NCI-H2081 (cell line): ENCODE data around the gene CDK8.
"Not testable (repeated sequence)": the region's sequence is repeated elsewhere in the genome, so short reads cannot be mapped to it uniquely, and the experiment has no call there.

Experiments used
- DNase-seq, 2 experiments: peaks; one replicate each; lab custom pipeline; 2025; lab: John Stamatoyannopoulos, UW

Gene CDK8

DNA sequence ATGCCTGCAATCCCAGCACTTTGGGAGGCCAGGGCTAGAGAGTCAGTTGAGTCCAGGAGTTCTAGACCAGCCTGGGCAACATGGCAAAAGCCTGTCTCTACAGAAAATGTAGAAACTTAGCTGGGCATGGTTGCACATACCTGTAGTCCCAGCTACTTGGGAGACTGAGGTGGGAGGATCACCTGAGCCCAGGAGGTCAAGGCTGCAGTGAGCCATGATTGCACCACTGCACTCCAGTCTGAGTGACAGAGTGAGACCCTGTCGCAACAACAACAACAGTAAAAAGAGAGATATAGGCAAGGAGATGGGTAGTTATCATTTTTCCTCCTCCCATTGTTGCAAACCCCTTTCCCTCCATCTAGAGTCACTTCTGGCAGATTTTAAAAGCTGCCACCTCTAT lies 62.2 kb downstream of the CDK8 start:
- DNase-seq: not testable (repeated sequence)

DNA sequence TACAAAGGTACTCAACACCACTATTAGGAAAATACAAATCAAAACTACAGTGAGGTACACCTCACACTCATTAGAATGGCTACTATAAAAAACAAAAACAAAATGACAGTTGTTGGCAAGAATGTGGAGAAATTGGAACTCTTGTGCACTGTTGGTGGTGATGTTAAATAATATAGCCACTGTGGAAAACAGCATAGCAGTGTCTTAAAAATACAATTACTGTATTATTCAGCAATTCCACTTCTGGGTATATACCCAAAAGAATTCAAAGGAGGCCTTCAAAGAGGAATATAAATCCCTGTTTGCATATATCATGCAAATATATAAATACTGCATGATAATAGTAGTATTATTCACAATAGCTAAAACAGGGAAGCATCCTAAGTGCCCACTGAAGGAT lies 66.8 kb downstream of the CDK8 start:
- DNase-seq: no peak

DNA sequence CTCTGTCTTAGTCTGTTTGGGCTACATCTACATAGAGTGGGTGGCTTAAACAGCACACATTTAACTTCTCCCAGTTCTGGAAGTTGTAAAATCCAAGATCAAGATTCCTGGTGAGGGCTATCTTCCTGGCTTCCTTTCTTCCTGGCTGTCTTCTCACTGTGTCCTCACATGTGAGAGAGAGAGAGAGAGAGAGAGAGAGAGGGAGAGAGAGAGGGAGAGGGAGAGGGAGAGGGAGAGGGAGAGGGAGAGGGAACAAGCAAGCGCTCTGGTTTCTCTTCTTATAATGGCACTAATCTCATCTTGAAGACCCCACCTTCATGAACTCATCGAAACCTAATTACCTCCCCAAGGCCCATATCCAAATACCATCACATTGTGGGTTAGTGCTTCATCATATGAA lies 69.2 kb downstream of the CDK8 start:
- no peak for DNase-seq

DNA sequence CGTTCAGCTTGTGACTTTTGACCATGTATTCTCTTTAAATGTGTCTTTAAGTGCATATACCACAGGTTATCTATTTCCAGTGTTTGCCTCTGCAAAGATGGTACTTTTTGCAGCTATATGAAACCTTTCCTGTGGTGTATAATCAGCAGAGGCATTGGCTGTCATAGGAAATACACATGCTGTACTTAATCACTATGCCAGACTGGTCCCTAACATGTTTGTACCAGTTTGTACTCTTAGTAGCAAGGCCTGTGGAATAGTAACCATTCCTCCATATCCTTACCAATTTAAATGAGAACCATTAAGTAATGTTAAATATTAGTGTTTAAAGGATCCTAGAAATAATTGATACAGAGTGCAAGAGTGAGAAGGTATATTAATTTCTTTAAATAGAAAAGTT lies 69.8 kb downstream of the CDK8 start:
- DNase-seq: no peak

DNA sequence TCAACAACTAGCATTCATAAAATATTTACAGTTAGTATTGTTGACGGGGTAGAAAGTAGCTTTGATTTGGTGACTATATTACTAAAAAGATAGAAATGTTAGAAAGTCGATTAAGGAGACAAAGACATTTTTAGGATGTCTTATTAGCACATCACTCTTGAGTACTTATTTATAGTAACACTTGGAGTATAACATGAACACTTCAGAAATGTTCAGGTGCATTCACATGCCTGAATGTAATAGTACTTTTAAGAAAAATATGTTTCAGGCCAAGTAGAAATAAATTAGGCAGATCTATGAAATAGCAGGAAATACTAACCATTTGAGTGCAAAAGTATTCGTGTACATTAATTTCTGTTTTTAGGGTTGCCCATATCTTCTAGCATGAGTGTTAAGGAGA lies 70.4 kb downstream of the CDK8 start:
- DNase-seq: no peak

DNA sequence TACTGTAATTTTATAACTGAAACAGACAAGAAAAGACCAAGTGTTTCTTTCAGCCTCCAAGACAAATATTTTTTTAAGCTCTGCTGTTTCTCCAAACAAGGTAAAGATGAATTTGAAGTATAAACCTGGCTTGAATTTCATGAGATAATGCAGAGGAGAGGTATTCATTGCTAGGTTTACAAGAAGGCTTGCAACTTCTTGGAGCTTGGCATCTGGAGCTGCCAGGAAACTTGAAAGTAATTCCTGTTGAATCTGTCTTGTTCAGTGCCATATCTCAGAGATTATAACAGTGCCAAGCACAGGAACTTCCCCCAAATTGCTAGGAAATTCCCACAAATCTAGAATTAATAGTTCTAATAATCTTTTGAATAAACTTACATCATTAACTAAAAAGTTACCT lies 70.9 kb downstream of the CDK8 start:
- no peak for DNase-seq

DNA sequence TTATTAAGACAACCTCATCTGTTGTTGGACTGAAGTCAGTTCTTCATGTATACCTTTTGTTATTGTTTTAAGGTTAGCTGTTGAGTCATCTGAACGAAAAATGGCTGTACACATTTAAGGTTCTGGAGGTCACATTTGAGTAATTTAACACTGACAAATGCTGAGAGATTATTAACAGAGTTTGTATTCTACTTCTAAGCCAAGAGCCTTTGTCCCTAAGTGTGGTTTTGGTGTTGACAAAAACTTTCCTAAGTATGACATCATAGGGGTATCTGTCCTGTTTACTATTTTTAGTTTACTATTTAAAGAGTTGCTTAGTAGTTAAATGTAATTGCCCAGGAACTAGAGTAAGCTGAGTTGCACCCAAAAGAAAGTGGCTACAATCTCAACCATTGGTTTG lies 71.9 kb downstream of the CDK8 start:
- DNase-seq: no peak

DNA sequence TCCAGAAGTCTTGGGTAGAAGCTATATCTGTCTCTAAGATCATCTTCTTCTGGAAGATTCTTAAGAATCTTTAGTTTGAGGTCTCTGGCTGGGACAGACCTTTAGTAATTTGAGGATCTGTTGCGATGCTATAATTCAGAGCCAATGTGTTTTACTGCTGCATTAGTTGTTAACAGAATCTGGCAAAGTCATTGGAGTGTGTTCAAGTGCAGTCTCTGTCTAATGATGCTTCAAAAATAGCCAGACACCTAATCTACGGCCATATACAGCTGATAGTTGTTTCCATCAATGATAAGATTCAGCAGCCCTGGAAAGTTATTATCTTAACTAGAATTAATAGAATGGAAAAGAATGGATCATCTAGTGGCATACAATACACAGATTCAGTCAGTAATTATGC lies 72.6 kb downstream of the CDK8 start:
- DNase-seq: no peak

DNA sequence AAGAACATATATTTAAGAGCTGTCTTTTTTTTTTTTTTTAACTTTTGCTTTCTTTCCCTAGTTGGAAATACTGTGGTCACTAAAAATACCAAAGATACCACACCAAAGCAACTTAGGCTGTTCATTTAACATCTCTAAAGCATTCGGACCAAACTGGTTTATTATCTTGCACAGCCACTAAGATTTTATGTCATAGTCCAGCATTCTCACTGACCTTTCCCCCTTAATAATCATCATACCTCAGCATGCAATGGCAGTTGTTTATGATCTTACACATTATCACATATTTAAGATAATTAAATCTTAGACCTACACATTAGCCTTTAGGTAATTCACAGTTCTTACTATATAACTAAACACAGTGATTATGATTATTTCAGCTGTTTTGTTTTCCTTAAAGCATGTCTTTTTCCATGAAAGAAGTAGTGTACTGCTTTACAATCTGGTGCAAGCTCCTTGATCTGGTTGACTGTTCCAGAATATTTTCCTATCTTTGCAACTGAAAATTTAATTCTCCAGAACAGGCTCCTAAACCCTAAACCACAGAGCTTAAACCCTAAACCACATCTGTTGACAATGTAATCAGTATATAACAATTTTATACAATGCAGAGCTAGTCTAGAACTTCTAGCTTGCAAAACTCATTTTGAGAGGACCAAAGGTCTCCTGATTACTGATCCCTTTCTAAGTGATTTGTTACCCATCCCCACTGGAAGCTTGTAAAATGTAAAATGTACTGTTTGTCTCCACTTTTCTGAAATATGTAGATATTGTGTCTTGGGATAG lies 74.2 kb downstream of the CDK8 start:
- no peak for DNase-seq

DNA sequence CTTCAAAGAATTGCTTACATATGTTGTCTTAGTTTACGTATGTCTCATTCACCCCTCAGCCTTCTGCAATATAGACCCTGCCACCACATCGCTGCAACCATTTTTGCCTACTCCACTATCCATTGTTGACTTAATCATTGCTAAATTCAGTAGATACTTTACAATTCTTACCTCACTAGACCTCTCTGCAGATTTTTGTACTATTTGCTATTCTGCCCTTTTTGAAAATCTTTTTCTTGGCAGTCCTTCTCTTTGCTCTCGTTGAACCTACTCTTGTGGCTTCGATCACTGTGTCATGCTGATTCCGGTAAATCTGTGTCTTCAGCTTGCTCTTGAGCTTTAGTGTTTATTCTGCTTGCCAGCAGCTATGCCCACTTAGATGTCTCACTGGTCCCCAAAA lies 81.2 kb downstream of the CDK8 start:
- DNase-seq: no peak

DNA sequence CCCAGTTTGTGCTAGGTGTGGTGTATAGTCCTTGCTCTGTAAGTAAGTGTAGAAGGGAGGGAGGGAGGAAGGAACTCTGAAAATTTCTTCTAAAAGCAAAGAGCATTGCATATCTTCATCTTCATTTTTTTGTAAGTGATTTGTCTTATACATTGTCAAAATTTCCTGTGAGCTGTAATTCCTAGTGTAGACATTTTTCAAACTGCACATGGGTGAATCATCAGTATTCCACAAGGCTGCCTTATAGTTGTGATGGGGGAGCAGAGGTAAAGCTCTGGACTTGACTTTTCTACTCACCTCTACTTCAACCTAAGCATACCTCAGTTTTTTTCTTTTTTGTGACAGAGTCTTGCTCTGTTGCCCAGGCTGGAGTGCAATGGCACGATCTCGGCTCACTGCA lies 86.9 kb downstream of the CDK8 start:
- DNase-seq: no peak

DNA sequence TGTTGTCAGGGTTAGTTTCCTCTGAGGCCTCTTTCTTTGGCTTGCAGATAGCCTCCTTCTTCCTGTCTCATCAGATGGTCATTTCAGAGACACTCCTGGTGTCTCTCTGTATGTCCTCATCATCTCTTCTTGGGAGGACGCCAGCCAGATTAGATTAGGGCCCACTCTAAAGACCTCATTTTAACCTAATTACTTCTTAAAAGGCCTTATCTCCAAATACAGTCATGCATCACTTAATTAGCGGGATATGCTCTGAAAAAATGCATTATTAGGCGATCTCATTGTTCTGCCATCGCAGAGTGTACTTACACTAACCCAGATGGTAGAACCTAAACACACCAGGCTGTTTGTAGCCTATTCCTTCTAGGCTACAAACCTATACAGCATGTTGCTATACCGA lies 89.0 kb downstream of the CDK8 start:
- DNase-seq: no peak

DNA sequence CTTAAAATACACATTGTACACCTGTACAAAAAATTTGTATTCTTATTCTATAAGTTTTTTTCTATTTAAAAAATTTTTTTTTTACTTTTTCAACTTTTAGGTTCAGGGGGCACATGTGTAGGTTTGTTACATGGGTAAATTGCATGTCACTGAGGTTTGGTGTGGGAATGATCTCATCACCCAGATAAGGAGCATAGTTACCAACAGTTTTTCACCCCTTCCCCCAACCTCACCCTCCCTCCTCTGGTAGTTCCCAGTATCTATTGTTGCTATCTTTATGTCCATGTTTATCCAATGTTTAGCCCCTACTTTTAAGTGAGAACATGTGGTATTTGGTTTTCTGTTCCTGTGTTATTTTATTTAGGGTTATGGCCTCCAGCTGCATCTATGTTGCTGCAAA lies 89.9 kb downstream of the CDK8 start:
- no peak for DNase-seq

DNA sequence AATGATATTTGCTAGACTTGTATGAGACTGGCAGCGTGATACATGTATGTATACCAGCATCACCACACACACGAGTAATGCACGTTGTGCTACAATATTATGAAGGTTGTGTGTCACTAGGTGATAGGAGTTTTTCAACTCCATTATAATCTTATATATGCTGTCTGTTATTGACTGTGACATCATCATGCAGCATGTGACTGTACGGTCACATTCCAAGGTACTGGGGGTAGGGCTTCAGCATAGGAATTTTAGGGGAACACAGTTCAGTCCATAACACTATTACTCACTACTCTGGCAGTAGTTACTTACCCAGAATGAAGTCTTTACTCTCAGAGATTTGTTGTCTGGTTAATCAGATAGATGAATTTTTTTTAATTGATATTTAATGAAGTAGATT lies 91.1 kb downstream of the CDK8 start:
- no peak for DNase-seq

DNA sequence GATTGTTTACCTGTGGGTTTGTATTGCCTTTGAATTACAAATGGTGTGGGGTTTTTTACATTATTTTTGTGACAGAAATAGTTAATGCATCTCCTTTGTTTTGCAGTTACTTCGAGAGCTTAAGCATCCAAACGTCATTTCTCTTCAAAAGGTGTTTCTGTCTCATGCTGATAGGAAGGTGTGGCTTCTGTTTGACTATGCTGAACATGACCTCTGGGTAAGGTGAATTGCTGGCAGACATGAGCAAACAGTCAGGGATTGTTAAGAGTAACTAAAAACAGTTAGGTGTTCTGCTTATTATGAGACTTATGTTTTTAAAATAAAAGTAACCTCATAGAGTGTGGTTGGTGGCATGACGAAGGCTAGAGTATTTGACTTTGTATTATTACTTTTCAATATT lies 95.0 kb downstream of the CDK8 start:
- DNase-seq: peak in 1 of 2 experiments; percentile 35

DNA sequence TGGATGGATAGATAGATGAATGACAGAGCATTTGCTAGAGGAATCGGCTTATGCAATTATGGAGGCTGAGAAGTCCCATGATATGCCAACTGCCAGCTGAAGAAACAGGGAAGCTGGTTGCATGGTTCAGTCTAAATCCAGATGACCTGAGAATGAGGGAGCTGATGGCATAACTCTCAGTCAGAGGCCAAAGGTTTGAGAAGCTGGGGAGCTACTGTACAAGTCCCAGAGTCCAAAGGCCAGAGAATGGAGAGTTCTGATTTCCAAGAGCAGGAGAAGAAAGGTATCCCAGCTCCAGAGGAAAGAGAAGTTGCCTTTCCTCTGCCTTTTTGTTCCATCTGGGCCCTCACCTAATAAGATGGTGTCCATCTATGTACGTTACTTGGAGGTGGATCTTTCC lies 108.3 kb downstream of the CDK8 start:
- no peak for DNase-seq

DNA sequence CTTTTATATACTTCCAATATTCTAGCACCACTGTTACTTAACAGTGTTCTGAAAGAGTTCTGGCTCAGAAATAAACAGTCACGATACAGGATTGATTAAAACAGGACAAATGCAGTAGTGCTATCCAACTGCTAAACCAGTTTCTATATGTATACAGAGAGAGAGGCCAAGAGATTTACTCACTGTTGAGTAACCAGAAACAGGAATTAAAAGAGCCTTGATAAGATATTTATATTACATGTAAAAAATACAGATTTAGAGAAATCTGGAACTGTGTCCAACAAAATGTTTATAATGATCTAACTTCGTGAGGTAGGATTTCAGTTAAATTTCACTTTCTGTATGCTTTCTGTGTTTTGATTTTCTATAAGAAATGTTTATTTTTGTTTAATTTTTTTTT lies 116.6 kb downstream of the CDK8 start:
- no peak for DNase-seq

DNA sequence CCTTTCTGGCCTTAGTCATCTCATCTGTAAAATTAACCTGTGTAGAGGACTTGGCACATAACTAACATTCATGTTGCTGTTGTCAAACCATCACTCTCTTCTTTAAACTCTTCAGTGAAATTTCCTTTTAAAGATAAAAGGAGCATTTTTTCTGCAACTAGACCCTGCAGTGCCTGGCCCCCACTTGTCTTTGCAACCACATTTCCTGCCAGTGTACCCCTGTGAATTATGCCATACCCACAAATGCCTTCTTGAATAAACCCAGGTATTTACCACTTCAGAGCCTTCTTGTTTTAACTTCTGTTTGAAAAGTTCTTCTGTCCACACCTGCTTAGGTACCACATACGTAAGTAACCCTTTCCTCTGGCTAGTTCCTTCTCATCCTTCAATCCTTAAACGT lies 118.8 kb downstream of the CDK8 start:
- DNase-seq: no peak

DNA sequence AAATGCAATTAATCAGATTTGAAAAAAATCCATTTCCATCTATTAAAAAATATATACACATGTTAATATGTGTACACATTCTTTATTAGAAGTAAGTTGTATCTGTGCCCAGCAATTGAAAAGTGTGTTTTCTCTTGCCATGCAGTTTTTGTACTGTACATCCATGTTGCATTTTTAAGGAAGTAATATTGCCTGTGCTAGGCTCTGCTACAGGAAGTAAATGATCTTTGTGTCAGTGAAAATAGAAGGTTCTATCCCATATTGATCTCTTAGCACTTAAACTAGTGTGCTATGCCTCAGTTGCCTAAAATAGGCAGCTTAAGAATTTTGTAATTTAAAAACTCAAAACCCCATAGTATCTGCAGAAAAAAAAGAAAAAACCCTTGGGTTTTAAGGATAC lies 122.5 kb downstream of the CDK8 start:
- DNase-seq: no peak

DNA sequence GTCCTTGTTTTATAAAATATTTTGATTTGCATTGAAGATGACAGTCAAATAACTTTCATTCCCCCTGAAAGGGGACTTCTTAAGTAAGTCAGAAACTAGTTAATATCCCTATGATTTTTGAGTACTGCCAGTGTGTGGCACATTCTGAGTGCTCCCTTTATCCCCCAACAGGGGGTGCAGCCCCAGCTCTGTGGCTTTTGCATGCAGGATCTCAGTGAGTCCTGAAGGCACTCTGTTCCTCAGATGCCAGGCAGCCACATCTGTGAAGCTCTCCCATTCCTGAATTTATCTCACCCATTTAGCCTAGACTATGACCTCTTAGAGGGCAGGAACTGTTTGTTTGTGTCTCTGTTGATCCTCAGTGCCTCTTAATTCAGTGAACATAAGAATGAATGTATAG lies 123.1 kb downstream of the CDK8 start:
- no peak for DNase-seq

DNA sequence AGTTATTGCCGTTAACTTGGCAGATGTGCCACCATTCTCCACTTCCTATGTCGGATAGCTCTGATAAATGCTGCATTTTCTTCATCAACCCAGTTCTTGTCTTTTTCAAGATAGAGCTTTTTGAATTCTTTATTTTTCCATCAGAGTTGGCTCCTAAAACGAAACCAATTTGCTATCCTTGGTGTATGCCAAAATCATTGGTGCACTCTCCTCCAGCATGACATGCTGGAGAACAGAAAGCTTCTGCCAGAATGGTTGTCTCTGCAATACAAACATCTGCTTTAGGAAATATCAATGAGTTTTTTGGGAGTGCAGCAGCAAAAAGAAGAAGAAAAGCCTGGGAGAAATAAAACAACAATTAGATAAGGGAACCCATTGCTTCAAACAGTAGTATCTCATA lies 124.2 kb downstream of the CDK8 start:
- no peak for DNase-seq

DNA sequence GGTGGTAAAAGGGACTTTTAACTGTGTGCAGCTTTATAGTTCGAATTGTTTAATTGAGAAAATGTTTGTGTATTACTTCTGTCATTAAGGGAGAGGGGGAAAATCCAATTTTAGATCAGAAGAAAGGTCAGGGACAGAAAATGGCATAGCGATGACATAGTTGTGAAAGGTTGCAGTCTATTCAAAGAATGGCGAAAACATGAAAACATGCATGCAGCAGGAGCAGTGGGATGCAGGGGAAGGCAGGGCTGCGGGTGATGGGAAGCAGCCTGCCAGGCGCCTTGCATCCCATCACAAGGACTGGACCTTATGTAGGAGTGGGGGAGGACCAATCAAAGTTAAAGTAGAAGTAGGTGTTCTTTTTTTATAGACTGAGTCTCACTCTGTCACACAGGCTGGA lies 125.9 kb downstream of the CDK8 start:
- no peak for DNase-seq

DNA sequence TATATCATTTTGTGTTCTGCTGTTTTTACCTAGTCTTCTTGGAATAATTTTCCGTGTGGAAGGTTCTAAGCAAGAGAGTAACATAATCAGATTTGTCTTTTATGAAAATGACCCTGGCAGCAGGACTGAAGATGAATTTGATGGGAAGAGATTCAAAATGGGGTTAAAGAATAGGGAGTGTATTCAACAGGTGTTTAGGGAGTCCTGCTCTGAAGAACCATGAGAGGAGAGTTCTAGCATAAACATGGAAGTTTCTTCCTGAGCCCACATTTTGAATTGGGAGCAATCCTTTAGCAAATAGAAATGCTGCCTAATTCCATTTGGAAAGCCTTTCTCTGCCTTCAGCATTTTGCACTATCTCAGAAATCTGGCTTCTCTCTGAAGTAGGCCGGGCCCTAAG lies 127.0 kb downstream of the CDK8 start:
- DNase-seq: no peak

DNA sequence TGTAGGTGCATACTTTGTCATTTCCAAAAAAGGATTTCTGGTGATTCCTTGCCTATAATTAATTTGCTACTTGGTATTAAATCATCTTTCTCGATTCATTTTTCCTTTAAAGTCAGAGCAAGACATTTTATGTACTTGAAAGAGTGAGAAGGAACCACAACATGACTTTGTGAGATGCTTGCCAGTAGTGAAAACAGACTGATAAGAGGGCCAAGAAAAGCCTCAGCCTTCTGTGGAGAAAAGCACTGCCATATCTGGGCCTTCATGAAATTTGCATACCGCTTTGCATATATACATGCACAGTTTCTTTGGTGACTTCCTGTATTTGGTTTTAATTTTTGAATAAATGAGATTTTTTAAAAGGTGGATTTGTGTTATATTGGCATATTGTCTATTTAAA lies 128.4 kb downstream of the CDK8 start:
- no peak for DNase-seq

DNA sequence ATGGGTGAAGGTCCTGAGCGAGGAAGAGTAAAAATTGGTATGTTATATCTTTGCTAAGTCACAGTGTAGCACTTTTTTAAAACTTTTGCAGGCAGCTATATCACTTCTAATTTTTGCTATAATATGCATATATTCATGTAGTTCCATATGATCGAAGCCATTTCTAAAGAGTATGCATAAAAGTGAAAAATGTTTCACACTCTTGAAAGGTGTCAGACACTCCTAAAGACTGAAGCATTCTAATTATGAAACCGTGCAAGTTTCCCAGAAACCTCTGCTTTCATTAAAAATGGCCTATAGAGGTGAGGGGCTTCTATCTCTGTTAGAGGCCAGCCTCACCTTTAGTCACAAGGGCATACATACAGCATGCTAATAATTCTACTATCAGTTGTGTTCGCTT lies 128.9 kb downstream of the CDK8 start:
- no peak for DNase-seq
